HG02840 (cell line): Measurements from ENCODE around the gene C16orf87.
"Not testable (repeated sequence)": the region's sequence is repeated elsewhere in the genome, so short reads cannot be mapped to it uniquely, and the experiment has no call there.

ENCODE experiments used
- ATAC-seq: cut with Tn5 transposase; IDR thresholded peaks from one replicate; pipeline ENCODE4 v1.9.1; 2021; ENCODE audit warnings: mild to moderate bottlenecking, moderate library complexity, moderate number of reproducible peaks; ENCODE audit not compliant: unreplicated experiment, low FRiP score

C16orf87 gene

GRCh38 chr16:46801428-46802049 lies 29.4 kb downstream of the C16orf87 start:
- no peak for ATAC-seq

- no peak for ATAC-seq
Measured at GRCh38 chr16:46800494-46800893, 30.5 kb downstream of the C16orf87 start.

GRCh38 chr16:46797501-46797900 lies 33.5 kb downstream of the C16orf87 start:
- no peak for ATAC-seq

- no peak for ATAC-seq
Measured at GRCh38 chr16:46796764-46797269, 34.2 kb downstream of the C16orf87 start.

- no peak for ATAC-seq
Measured at GRCh38 chr16:46793841-46794240, 37.1 kb downstream of the C16orf87 start.

- ATAC-seq: no peak
Measured at GRCh38 chr16:46790599-46791270, 40.2 kb downstream of the C16orf87 start.

GRCh38 chr16:46789499-46790414 lies 41.2 kb downstream of the C16orf87 start:
- peak; percentile 86 for ATAC-seq

- no peak for ATAC-seq
Measured at GRCh38 chr16:46788891-46789474, 42.0 kb downstream of the C16orf87 start.

GRCh38 chr16:46787909-46788308 lies 43.1 kb downstream of the C16orf87 start:
- no peak for ATAC-seq

- ATAC-seq: no peak
Measured at GRCh38 chr16:46785076-46785845, 45.7 kb downstream of the C16orf87 start.

GRCh38 chr16:46784569-46784968 lies 46.4 kb downstream of the C16orf87 start:
- not testable (repeated sequence) for ATAC-seq

GRCh38 chr16:46783800-46784199 lies 47.2 kb downstream of the C16orf87 start:
- no peak for ATAC-seq

GRCh38 chr16:46782320-46782719 lies 48.7 kb downstream of the C16orf87 start:
- no peak for ATAC-seq

GRCh38 chr16:46777804-46778203 lies 53.2 kb downstream of the C16orf87 start:
- ATAC-seq: no peak

- no peak for ATAC-seq
Measured at GRCh38 chr16:46775214-46775613, 55.8 kb downstream of the C16orf87 start.

- ATAC-seq: no peak
Measured at GRCh38 chr16:46774743-46775177, 56.2 kb downstream of the C16orf87 start.

- ATAC-seq: no peak
Measured at GRCh38 chr16:46772463-46772862, 58.5 kb downstream of the C16orf87 start.

GRCh38 chr16:46768809-46769208 lies 62.2 kb downstream of the C16orf87 start:
- no peak for ATAC-seq

GRCh38 chr16:46765050-46765449 lies 65.9 kb downstream of the C16orf87 start:
- ATAC-seq: no peak

- ATAC-seq: no peak
Measured at GRCh38 chr16:46763147-46763546, 67.8 kb downstream of the C16orf87 start.
